Right lobe of liver (tissue), 6 donors: ENCODE data around the gene KRTAP20-3. TPM values are rescaled to one million over a fixed set of nuclear protein-coding genes. Genes with fewer than 3 reads are reported as not detected.

ENCODE experiments used
- ATAC-seq, 4 donors: fragments of 200-7000 bp; cut with Tn5 transposase; one replicate each; pipeline ENCODE4 v1.9.1; 2020; ENCODE audit warnings: mild to moderate bottlenecking in 4 of 4, moderate library complexity in 4 of 4
- DNase-seq, 3 donors: peaks; one replicate each; pipeline ENCODE4 v3.0.0-alpha.2; 2020
- H3K27ac ChIP-seq, 3 donors: fragments of 200-600 bp; one replicate each; pipeline ENCODE4 v1.8.0; 2022
- H3K27me3 ChIP-seq, 2 donors: fragments of 200-600 bp; one replicate each; pipeline ENCODE4 v1.8.0; 2022
- H3K36me3 ChIP-seq, 4 donors: fragments of 200-600 bp; sonication (generic) in 1 of 4; one replicate each; pipeline versions ENCODE4 v1.5.1 to v1.8.0; 2017 to 2022; ENCODE audit warnings: control low read depth in 1 of 4
- H3K4me1 ChIP-seq, 4 donors: fragments of 200-600 bp; sonication (generic) in 1 of 4; one replicate each; pipeline versions ENCODE4 v1.5.1 to v1.8.0; 2017 to 2022; ENCODE audit warnings: control low read depth in 1 of 4
- H3K4me3 ChIP-seq, 3 donors: fragments of 200-600 bp; one replicate each; pipeline ENCODE4 v1.8.0; 2022
- H3K9me3 ChIP-seq, 4 donors: fragments of 200-600 bp; sonication (generic) in 1 of 4; one replicate each; pipeline versions ENCODE4 v1.5.1 to v1.8.0; 2017 to 2022; ENCODE audit warnings: control low read depth in 1 of 4
- CTCF ChIP-seq, 4 donors: fragments of 200-600 bp in 3 of 4; fragments of 450-650 bp in 1 of 4; IDR thresholded peaks; one replicate each; pipeline versions ENCODE4 v1.5.1 to v1.8.0; 2016 to 2022; ENCODE audit warnings: antibody characterized with exemption in 4 of 4, mild to moderate bottlenecking in 2 of 4
- POLR2A ChIP-seq: fragments of 450-650 bp; IDR thresholded peaks from one replicate; pipeline ENCODE4 v1.6.1; 2017; ENCODE audit warnings: antibody characterized with exemption, mild to moderate bottlenecking
- WGBS: methylation state at CpG from one replicate; pipeline ENCODE4 v1.1.6; 2018; ENCODE audit warnings: low coverage, low lambda C conversion rate; ENCODE audit not compliant: insufficient coverage; ENCODE audit errors: missing lambda C conversion rate; 5-methylcytosine and 5-hydroxymethylcytosine counted together
- intact Hi-C, 2 donors: fragments of 100-400 bp; cut with DNase I; formaldehyde crosslinking; loops; one replicate each; pipeline versions ENCODE4 v1.11.2 to v1.14.1; 2022
- total RNA-seq, 6 experiments: library from RNA; depleted of rRNA in 2 of 6; stranded (reverse); fragments of >200 nt in 2 of 6; fragmentation: NEBNext Ultra II Directional in 3 of 6; extraction: Animal tissue kit (Norgen Biotek cat#: 25700) in 3 of 6; gene quantifications; one replicate each; pipeline versions ENCODE4 v1.1.0 to v1.2.4, GENCODE V29; 2016 to 2023
- donor health status: DM: no; HTN: yes; CAD: no.
- donor health status: DM: no; HTN: no; CAD: no.
- donor health status: DM: no; HTN: no; CAD: no.
- donor health status: DM: no; HTN: yes; CAD: no.
- donor health status: DM: no; HTN: yes; CAD: no.

KRTAP20-3 gene
- total RNA-seq, 6 experiments from 2014 or later, result not detected

DNA sequence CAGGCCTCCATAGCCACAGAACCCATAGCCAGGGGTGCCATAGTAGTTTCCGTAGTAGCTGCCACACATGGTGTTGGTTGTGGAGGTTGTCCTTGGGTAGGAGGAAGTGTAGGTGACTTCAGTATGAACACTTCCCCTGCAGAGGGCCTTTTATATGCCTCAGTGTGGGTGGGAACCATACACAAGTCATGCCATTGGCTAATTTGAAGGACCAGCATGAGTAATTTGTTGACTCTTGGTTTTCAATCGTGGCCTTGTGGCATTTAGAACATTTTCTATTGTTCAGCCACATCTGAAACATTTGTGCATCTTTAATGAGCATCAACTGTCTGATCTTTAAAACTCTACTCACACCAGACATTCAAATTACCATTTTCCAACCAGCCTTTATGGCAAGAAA is 28.8 kb upstream of the KRTAP20-3 start, which contains the start of gene KRTAP6-1:
Gene KRTAP6-1, minus strand, starts transcription at position 95 of the 400 bp plus-strand sequence. Its CDS starts 26 bp downstream, at position 69.
- WGBS, result 23% methylated on average over 1 of the region's 2 CpGs
- TF ChIP-seq POLR2A, result no peak
- TF ChIP-seq CTCF (IDR thresholded peaks at IDR 0.05), result no peak

DNA sequence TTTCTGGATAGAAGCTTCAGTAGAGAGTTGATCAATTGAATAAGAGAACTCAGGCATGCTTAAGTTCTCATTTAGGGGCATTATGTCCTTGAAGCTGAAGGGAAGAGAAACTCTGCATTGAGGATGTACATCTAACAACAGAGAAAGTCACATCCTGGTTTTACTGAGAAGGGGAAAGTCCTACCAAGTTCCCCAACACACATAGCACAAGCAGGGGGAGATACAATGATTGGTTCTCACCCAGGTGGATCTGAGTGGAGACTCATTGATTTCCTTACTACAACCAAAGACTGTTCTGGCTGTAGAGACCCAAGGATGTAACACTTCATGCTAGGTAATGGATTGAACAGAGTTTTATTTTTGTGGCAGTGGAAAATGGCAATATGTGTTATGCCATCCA is 27.5 kb upstream of the KRTAP20-3 start:
- TF ChIP-seq POLR2A, result no peak
- no peak for TF ChIP-seq CTCF (IDR thresholded peaks at IDR 0.05)
- intact Hi-C loops, result no loop called here
- Histone ChIP-seq H3K27me3 (no peaks in the 10 kb centered on the region), H3K9me3 (no peaks in the 10 kb centered on the region), H3K27ac (no peak overlapping the region), H3K4me3 (no peak overlapping the region), H3K4me1 (no peaks in the 10 kb centered on the region), H3K36me3 (no peaks in the 10 kb centered on the region)
- no peak for ATAC-seq
- no peak for DNase-seq

More for the DNA sequence above, 28.8 kb upstream of the KRTAP20-3 start, which contains the start of gene KRTAP6-1:
- H3K4me3 ChIP-seq, result no peak within 1 kb of the TSS
- H3K4me1 ChIP-seq, result no peaks in the 10 kb centered on the region
- no peak within 1 kb of the TSS for H3K27ac ChIP-seq
- ATAC-seq, result no peak
- H3K27me3 ChIP-seq, result no peaks in the 10 kb centered on the region
- DNase-seq, result no peak
- intact Hi-C loops, result no loop called here
- no peaks in the 10 kb centered on the region for H3K36me3 ChIP-seq
- no peaks in the 10 kb centered on the region for H3K9me3 ChIP-seq

DNA sequence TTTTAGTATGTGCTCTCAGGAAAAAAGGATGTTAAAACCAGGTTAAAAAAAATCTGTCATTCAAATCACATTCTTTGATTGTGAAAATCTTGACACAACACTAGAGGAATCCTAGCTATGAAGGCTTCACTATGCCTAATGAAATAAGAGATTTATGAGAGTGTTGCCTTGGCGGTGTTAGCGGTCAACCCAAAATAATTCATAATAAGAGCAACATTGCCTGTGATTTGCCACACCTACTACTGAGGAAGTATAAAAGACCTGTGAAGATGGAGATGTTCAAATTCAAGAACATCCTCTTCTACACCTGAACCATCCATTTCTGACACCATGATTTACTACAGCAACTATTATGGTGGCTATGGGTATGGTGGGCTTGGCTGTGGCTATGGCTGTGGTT is 26.5 kb upstream of the KRTAP20-3 start, which contains the start of gene KRTAP20-1:
Gene KRTAP20-1, plus strand, starts transcription at position 301 of the 400 bp plus-strand sequence. Its CDS starts 30 bp downstream, at position 331.
- no peaks in the 10 kb centered on the region for H3K27me3 ChIP-seq
- intact Hi-C loops, result no loop called here
- 80% methylated on average over 2 of the region's 2 CpGs for WGBS
- no peak within 1 kb of the TSS for H3K27ac ChIP-seq
- no peaks in the 10 kb centered on the region for H3K36me3 ChIP-seq
- H3K4me3 ChIP-seq, result no peak within 1 kb of the TSS
- DNase-seq (no peak), ATAC-seq (no peak)
- H3K9me3 ChIP-seq, result no peaks in the 10 kb centered on the region
- TF ChIP-seq CTCF (IDR thresholded peaks at IDR 0.05) (no peak), POLR2A (no peak)
- no peaks in the 10 kb centered on the region for H3K4me1 ChIP-seq

- no peak overlapping the region for H3K27ac ChIP-seq
- H3K4me3 ChIP-seq, result no peak overlapping the region
- DNase-seq, result no peak
- intact Hi-C loops, result no loop called here
- ATAC-seq, result no peak
- TF ChIP-seq POLR2A (no peak), CTCF (IDR thresholded peaks at IDR 0.05) (no peak)
- H3K9me3 ChIP-seq, result no peaks in the 10 kb centered on the region
- H3K4me1 ChIP-seq, result no peaks in the 10 kb centered on the region
- H3K36me3 ChIP-seq, result no peaks in the 10 kb centered on the region
- H3K27me3 ChIP-seq, result no peaks in the 10 kb centered on the region
These were observed 22.6 kb upstream of the KRTAP20-3 start for GRCh38 chr21:30620080-30620479.

DNA sequence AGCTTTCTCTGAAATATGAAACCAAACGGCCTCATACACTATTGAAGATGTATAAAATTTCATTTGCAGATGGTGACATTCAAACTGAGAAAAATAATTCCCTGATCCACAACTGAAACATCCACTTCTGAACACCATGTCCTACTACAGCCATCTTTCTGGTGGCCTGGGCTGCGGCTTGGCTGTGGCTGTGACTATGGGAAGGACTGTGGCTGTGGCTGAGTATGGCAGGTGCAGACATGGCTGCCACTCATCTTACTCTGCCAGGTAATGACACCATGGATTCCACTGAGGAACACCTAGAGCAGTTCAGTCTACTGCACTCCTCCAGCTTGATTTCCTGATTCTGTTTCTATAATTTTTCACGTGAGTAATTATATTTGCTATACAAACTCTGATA is 22.1 kb upstream of the KRTAP20-3 start, which contains the start of gene KRTAP20-4:
Gene KRTAP20-4, plus strand, starts transcription at position 106 of the 400 bp plus-strand sequence.
- ATAC-seq (no peak), DNase-seq (no peak)
- Histone ChIP-seq H3K9me3 (no peaks in the 10 kb centered on the region), H3K36me3 (no peaks in the 10 kb centered on the region), H3K4me3 (no peak within 1 kb of the TSS), H3K27me3 (no peaks in the 10 kb centered on the region), H3K4me1 (no peaks in the 10 kb centered on the region), H3K27ac (no peak within 1 kb of the TSS)
- WGBS, result 49% methylated on average over 2 of the region's 3 CpGs
- no peak for TF ChIP-seq CTCF (IDR thresholded peaks at IDR 0.05)
- no peak for TF ChIP-seq POLR2A
- intact Hi-C loops, result no loop called here
